ENCODE results near the gene TAF15.

GRCh38 chr17:35793257-35793656, 16.0 kb upstream of the TAF15 start:
- TF ChIP-seq CTCF (IDR thresholded peaks at IDR 0.05) (no peak), POLR2A (IDR thresholded peaks at IDR 0.05; ENCODE audit: low read depth) (no peak), EP300 (IDR thresholded peaks at IDR 0.05) (no peak)

Measured in esophagus muscularis mucosa (tissue), 4 donors.